ENCODE data around the gene CTNND2.
A peak's percentile ranks its signal among the peaks of the same experiment; 100 is the strongest.
"Not testable (repeated sequence)": the region's sequence is repeated elsewhere in the genome, so short reads cannot be mapped to it uniquely, and the experiment has no call there.

CTNND2 gene

DNA sequence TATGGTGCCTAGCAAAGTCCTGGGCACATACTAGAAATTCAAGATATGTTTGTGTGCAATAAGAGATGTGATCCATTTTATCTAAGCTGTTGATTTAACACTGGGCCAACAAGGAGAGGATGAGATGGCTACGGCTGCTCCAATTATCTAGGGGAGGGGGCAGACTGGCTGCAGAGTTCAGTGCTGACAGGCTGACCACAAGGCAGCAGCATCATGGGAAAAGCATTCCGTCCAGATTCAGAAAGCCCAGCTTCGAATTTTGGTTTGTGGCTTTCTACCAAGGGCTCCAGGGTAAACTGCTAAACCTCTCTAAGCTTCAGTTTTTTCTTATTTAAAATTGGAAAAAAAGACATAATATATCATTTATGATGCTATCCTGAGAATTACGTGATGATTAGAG, 758.1 kb downstream of the CTNND2 start:
- DNase-seq = no peak

DNA sequence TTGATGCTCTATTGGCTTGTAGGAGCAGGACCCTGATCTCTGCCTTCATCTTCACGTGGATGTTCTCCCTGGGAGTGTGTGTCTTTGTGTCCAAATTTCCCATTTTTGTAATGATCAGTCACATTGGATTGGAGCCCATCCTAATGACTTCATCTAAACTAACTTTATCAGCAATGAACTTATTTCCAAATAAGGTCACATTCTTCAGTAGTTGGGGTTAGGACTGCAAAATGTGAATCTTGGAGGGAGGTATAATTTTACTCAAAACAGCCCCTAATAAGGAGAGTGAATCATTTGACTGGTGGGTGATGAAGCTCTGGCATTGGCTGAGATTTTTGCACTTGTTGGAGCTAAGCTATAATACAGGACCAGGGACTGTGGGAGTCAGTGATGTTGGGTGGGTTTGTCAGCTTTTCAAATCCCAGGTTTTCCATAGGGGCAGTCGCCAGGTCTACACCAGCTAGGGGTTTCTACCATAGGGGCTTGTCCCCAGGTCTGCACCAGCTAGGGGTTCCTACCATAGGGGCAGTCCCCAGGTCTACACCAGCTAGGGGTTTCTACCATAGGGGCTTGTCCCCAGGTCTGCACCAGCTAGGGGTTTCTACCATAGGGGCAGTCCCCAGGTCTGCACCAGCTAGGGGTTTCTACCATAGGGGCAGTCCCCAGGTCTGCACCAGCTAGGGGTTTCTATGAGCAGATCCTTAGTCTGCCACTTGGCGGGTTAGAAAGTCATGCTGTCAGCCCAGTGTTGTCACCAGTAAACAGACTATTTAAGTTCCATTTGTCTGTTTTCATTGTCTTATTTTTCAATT, 760.6 kb downstream of the CTNND2 start:
- peak in 1 of 2 donors; percentile 26 for DNase-seq

DNA sequence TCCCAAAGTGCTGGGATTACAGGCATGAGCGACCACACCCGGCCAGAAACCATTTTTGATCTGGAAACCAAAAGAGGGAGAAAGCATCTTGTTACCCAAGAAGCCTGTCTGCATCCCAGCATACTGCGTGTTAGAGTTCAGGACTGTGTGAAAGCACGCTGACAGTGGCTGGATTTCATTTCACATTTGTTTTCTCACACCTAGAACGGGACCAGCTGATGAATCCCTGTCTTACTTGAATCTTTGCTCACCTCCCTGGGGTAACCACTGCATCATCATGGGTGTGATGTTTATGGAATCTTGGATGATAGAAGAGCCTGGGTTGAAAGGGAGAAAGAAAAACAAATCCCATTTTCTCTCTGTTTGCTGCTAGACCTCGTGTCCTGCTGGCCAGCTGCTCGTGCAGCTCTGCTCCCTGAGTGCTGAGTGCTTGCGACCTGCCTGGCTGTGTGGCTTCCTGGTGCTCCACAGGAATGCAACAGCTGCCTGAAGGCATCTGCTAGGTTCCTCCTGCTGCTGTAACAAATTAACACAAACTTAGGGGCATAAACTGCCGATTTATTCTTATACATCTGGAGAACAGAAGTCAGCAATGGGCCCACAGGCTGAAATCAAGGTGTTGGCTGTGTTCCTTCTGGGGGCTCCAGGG, 764.9 kb downstream of the CTNND2 start:
- no peak for DNase-seq

DNA sequence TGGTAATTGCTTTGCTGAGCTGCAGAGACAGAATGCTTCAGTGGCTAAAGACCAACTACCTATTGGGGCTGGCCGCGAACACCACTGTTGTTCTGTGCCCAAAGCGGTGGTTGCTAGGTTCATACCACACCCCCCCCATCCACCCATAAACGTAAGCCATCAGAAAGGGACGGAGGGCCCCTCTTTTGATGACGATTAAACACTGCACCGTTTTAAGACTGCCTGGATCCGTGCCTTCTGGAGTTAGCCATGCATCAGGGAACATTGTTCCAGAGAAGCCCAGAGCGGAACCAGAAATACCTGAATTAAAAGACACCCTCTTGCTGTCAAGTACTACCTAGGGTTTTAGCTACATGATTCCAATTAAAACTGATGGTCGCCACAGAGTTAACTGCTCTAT, 774.1 kb downstream of the CTNND2 start:
- DNase-seq = no peak

DNA sequence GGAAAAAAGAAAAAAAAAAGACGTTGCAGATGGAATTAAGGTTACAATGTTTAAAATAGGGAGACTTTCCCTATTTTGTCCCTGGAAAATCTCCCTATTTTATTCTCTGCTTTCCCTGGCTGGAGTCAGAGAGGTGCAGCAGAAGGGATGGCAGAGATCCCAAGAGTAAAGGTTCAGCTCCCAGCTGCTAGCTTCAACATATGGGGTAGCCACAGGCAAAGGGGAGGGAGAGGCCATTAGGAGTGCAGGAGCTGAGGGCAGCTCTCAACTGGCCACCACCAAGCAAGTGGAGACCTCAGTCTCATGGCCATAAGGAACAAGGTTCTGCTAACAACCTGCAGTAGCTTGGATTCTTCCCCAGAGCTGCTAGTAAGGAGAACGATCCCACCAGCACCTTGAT, 776.2 kb downstream of the CTNND2 start:
- no peak for DNase-seq

DNA sequence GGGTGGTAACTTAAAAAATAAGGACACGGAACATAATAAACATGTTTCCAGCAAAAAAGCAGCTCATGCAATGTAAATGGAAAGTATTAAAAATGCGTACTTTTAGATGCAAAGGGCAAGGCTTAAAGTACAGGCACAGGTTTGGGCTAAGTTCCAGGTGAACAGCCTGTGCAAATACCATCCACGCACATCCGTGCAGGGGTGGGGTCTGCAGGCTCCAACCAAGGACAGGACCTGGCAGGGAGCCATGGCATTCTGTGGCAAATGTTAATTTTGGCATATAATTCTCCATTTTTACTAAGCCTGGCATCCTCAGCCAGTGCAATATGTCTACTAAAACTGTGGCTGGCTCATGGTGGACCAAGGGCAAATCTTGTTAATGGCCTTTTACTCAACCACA, 777.4 kb downstream of the CTNND2 start:
- no peak for DNase-seq

DNA sequence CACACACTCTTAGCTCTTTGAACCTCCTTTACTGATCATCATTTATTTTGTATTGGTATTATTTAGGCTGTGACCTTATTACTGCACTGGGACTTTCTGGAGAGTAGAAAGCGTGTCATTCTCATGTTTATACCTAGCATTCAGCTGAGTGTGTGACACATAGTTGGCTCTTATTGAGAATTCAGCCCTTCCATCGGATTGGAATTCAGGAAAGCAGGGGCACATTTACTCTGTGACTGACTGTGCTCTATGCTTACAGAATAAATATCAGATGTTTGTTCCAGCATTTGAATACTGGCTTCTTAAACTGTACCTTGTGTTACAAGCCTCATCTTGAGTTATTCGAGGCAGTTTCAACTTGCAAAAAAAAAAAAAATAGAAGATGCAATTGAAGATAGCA, 782.4 kb downstream of the CTNND2 start:
- no peak for DNase-seq

DNA sequence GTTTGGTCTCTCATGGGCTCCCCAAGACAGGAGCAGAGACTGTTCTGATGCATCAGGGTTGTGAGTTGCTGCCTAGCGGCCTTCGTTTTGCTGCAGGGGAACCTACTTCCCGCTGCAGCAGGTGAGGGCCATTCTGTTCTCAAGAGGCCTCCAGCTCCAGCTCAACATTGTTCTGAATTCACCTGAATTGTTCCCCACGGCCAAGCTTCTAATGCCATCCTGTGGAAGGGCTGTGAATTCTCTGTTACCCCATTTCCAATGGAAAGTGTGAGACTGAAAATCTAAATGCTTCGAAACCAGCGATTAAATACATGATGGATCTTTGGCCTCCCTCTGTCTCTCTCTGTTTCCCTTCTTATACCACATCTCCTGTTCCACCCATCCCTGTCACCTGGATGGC, 794.1 kb downstream of the CTNND2 start:
- no peak for DNase-seq

DNA sequence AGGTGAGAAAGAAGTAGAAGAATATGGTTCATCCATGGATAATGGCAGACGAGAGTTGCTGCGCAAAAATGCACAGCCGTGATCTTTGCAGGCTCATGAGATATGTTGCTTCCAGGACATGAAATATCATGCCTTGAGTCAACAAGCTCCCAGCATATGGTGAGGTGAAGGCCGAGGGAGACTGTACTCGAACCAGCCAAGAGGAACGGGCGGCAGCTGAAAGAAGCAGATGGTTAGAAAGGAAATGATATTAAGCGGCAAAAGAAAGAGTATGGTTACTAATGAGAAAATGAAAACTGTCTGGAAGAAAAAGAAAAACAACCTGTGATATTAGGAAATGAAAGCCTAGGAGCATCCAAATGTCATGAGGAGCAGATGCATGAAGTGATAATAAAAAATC, 798.5 kb downstream of the CTNND2 start:
- DNase-seq = no peak

DNA sequence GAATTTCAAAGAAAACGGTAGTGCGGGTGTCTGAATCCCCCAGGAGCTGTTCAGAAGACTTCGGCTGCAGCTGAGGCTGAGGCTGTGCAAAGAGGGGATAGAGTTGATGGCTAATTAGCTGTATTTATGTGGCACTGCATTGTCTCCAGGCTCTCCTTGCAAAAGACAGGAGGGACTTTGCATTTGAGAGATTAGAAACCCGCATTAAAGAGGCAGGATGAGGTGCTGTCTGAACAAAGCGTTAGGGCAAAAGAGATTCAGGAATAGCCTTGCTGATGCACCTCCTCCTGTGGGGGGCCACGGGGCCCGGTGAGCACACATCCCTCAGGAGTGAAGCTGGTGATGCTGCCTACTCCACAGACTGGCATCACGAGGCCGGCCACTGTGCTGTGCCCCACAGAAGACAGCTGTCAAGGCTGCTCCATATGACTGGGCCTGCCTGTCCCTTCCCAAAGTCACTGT, 799.6 kb downstream of the CTNND2 start:
- DNase-seq = no peak

DNA sequence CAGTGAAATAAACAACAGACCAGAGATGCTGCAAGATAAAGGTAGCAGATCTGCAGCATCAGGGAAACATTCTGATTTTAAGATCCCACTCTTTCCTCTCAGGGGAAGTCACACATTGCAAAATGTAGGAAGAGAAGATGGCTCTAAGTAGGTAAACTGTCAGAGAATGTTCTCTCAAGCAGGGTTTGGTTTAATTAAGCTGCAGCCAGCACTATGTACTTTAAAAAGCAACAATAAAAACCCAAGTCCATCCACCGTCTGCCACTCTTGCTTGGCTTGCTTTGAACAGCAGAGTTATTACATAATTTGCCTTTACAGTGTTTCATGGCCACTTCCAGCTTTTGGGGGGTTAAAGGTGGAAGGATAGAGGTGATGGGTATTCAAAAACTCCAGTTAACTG, 800.0 kb downstream of the CTNND2 start:
- no peak for DNase-seq

DNA sequence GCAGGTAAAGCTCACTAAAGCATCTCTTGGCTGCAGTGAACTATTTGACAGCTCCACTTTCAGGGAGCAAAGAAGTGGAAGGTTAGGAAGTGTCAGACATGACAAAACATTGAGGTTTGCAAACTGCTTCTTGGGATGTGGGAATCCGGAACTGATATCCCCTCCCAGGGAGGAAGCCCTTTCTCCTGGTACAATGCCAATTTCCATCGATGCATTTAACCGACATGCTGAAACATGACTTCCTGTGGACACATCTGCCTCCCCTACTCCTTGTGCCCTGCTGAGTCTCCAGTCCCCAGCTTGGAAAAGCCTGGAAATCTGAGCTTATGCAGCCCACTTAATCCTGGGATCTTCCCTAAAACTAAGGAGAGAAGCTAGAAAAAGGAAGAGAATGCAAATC, 820.1 kb downstream of the CTNND2 start:
- no peak for DNase-seq

DNA sequence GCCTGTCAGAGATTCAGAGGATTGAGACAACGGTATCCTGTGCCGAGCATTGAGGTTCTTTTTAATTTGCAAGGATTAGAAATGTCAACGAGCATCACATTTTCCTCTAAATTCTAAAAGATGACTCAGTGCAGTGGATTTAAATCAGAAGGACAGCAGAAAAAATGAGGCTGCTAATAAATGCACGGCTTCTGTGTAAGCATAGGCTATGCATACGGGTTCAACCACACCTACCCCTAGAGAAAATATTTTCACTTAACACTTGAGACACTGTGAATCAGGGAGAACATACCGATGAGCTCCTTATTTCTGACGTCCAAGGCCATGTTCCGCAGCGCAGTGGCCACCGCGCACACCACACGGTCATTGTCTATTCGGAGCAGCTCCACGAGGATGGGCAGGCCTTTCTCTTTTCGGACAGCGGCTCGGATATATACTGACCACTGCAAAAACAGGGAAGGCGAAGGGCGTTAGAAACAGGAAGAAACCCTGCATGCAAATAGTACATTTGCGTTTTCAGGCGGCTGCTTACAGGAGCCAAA, 821.8 kb downstream of the CTNND2 start:
- no peak for DNase-seq

DNA sequence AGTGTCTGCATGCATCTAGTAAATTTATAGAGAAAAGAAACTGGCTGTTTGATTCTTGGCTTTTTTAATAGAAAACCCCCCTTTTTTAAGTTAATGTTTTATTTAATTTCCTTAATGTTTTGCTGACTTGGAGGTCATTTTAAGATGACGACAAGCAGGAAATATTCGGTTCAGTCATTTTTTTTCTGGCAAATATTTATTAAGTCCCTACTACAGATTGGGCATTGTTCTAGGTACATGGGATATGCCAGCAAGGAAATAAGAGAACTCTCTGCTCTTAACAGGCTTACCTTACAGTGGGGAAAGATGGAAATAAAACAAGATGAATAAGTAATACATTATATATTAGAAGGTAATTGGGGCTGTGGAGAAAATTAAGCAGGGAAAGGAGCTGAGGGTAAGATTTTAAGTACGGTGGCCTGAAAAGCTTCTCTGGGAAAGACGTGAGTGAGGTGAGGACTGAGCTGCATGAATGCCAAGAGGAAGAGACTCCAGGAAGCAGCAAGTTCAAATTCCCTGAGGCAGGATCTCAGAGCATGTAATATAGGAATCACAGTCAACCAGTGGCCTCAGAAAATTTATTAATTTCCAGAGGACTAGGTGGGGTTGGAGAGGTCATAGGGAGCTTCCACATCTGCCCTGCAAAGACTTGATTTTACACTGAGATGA, 827.2 kb downstream of the CTNND2 start:
- no peak for DNase-seq

DNA sequence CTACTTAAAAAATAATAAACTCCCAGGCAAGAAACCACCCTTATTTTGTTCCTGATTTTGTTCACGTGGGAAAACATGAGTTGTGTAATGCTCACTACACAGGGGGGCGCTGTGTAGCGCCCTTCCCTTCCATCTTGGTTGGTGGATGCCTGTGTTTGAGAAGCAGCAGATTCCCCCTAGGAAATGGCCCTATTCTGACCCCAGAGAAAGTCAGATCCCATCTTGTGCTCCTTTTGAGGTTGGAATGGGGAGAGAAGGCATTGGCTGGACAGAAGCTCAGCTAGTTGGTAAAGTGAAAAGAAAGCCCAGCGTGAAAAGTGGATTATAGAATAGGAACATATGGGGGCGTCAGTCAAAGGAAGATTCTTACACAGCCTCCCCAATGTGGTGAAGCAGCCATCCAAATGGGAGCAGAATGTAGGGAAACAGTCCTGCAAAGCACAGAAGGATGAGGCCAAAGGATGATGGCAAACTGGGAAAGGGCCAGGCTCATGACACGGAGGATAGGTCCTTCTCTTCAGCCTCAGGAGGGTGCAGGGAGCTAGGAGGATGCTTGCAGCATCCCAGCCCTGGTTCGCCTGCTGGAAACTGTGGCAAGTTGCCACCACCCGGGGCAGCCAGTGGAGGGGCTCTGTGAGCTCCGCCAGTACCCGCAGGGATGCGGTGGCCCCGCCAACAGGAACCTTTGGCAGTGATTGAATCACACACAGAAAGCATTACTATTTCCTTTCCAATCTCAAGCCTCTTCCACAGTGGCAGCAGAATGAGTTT, 829.0 kb downstream of the CTNND2 start:
- DNase-seq = no peak

DNA sequence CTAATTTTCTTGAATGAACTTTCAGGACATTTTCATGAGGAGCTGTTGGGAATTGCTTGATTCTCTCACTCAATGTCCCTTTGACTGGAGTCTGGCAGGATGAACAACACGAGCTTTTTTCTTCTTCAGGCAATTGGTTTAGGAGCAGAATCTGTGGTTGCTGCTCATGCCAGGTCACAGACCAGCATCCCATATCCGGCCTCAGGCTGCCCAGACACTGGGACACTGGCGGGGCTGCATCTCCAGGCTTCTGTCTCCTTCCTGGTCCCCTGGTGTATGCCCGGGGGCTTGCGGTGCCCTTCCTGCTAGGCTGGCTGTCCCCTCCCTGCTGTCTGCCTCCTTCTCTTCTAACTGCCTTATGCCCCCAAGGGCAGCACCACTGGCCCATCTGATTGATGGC, 831.7 kb downstream of the CTNND2 start:
- no peak for DNase-seq

DNA sequence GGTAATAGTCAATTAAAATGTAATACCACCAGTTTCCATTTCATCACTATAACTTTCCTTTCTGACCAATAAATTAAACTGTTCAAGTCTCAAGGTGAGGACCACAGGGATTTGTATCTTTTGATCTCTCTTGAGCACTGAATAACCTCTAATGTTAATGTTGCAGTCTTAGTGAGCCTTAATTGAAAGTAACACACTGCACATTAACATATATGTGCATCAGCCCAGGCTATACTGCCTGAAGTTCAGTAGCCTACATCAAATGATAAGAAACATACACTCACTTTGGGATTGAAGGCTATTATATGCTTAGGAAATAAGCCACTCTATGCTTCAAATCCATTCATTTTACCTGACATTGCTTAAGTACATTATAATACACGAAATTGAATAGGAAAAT, 832.2 kb downstream of the CTNND2 start:
- DNase-seq = no peak

DNA sequence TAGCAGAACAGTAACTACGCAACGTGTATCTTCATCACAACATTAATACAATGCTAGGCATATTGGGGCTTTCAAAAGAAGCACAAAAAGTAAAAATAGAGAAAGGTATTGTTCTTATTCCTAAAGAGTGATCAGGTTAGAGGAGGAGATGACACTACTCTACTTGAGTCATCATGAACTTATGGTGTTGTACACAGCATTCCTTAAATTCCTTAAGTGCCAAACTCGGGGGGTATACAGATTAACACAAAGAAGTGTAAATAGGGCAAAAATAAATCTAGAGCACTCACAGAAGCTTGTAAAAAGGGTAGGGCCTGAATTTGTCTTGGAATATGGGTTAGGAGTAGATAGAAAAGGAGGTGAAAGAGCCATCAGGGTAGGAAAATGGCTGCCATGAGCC, 835.2 kb downstream of the CTNND2 start:
- DNase-seq = no peak

DNA sequence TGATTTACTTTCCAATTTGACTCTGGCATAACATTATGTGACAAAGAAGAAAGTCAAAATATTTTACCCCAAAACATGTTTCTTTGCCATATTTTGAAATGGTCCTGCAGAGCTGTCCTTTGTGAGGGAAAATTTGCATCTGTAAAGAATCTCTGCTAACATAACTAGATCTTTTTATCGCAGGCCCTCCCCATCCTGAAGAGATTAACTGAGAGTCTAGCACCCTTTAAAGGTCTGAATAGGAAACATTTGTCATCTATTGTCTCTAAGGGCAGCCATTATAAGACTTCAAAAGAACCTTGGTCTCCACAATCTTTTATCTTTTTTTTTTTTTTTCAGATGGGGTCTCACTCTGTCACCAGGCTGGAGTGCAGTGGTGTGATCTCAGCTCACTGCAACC, 838.5 kb downstream of the CTNND2 start:
- not testable (repeated sequence) for DNase-seq

DNA sequence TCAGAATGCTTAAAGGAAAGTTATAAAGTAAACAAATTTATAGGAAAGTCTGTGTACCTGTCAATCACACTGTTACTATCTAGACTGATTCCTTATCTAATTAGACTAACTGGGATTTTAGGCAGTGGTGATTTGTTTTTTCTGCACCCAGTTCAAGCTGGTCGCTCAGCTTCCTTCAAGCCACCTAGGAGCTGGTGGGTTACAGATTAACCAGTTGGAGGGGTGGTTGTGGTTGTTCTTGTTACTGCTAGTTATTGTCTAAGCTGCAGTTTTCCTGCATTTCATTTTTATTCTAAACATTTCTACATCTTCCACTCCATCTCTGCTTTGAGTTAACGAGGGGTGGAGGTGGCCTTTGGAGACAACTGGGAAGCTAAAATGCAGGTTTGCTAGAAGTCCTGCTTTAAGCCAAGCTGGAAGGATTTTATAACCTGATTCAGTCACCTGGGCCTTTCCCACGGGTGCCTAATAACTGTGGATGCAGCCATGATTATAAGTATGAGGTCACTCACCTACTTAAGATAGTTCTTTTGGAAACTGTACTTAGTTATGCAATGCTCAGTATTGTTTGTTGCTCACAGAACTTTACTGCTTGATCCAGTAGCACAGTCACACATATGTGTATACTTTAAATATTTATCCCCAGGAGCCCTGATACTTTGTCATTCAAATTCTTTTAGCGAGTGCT, 839.3 kb downstream of the CTNND2 start:
- DNase-seq = no peak

DNA sequence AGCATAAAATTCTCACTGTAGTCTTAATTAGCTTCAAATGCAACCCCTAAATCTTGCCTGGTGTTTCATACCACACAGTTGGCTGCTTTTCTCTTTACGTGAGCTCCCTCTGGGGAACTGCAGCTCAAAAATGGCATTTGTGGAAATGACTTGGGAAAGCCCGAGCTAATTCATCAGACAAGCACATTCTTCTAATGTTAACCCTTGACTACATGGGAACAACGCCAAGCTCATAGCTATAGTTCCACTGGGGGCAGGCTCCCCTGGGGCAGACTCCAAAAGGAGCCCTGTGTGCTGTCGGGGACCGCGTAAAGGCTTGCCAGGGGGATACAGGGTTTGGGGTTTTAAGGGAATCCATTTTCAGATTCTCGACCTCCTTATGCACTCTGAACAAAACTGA, 841.8 kb downstream of the CTNND2 start:
- DNase-seq = no peak

DNA sequence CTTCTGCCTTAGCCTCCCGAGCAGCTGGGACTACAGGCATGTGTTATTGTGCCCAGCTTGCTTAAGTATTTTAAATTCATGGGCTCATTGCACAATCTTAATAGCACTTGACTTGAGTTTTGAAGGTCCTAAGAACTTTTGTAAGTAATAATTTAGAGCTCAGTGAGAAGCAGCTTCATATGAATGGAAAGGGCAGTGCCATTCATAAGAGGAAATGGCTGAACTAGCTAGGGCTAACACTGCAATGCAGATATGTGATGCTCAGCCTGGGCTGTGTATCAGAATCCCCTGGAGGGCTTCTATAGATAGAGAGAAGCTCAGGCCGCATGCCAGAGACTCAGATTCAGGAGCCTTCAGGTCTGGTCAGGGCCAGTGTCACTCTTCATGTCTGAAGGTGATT, 847.7 kb downstream of the CTNND2 start:
- no peak for DNase-seq
